K562 treated with DMSO at 1 percent for 4 hours (cell line): ENCODE measurements around the gene LRRC36. TPM values are rescaled to one million over a fixed set of nuclear protein-coding genes. Genes with fewer than 3 reads are reported as not detected.

Experiments used
- total RNA-seq: library from RNA; unstranded; fragments of 300-600 nt; gene quantifications from 2 replicates; pipeline ENCODE4 v1.2.3, GENCODE V29; 2022; ENCODE audit not compliant: insufficient read depth

LRRC36 gene, protein sequence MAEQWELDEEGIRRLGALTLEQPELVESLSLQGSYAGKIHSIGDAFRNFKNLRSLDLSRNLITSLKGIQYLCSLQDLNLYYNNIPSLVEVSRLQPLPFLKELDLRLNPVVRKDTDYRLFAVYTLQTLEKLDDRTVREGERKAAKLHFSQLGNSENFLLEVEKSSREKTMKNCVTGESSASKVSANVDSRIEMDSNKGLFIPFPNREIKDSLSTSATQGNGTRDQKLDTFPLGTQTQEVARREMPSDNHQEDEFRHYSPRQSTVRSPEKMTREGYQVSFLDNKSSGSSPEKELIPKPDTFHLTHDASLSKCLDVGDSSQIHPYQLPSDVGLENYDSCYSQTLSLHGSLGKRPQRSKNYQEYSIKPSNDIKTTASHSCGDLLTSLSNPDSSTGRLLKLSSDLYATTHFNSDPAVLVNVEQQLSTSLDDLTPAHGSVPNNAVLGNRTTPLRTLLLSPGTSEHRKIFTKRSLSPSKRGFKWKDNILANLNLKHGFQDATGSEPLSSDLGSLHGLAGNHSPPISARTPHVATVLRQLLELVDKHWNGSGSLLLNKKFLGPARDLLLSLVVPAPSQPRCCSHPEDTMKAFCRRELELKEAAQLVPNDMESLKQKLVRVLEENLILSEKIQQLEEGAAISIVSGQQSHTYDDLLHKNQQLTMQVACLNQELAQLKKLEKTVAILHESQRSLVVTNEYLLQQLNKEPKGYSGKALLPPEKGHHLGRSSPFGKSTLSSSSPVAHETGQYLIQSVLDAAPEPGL
- 0.30 TPM in 1 of 2 replicates, not detected in the other for total RNA-seq

DNA sequence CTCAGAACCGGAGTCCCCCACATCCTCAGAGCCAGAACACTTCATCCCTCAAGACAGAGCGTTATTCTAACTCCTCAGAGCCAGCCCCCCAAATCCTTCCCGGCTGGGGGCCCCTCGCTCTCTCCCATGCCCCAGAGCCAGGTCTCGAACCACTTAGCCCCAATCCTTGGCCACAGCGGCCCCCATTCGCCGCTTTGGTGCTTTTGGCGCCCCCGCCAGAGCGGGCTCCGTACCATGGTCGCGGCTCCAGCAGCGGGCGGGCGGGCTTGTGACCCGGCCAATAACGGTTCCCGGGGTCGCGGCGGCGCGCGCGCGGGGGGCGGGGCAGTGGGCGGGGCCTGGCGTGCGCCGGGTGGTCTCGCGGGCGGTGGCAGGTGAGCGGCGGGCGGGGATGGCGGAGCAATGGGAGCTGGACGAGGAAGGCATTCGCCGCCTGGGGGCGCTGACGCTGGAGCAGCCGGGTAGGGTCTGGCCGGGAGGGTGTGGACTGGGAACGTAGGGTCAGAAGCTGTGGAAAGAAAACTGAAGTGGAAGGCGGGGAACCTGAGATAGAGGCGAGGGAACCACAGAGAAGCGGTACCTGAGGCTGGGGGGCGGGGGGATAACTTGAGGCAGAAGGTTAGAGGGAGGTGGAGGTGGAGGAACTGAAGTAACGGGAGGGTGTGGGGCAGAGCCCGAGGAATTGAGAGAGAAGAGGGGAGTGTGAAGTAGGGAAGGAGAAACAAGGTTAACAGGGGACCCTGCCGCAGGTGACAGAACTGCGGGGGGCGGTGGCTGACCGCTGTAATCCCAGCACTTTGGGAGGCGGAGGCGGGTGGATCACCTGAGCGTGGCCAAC, at the start of gene LRRC36, which contains the start of gene KCTD19:
Gene LRRC36 (plus strand): TSS at position 344 of the 838 bp plus-strand sequence. CDS start 48 bp downstream, at position 392.
Gene KCTD19 (minus strand): TSS at position 270 of the 838 bp plus-strand sequence. CDS start 34 bp downstream, at position 236.

DNA sequence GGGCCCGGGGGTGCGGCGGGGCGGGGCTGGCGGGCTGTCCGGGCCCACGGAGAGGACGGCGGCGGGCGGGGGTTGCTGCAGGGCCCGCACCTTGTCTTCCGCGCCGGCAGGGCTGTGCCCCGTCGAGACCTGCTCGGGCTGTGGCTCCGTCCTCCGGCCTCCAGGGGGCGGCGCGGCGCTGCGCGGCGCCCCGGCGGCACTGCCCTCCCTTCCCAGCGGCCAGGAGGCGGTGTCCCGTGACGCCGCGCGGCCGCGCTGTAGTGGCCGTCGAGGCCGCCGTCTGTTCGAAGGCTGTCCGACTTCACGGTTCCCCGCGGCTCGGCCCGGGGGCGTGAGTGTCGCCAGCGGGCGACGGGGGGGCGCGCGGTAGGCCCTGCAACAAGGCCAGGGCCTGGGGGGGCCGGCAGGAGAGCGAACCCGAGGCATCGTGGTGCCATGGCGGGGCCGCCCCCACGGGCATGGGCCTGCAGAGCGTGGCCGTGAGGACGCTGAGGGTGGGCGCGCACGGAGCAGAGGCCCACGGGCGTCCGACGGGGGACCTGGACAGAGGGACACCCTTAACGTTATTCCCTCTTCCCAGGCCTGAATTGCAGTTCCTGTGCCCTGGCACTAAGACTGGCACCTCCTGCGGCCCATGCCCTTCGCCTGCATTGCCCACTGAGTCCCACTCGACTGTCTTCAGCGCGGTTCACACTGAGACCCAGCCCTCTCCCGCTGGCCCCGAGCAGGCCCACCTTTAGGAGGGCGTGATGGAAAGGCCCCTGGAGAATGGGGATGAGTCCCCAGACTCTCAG, 47.1 kb upstream of the LRRC36 start, which contains the start of gene PLEKHG4:
Gene PLEKHG4 (plus strand): TSS at position 237 of the 794 bp plus-strand sequence. CDS start 513 bp downstream, at position 750.

DNA sequence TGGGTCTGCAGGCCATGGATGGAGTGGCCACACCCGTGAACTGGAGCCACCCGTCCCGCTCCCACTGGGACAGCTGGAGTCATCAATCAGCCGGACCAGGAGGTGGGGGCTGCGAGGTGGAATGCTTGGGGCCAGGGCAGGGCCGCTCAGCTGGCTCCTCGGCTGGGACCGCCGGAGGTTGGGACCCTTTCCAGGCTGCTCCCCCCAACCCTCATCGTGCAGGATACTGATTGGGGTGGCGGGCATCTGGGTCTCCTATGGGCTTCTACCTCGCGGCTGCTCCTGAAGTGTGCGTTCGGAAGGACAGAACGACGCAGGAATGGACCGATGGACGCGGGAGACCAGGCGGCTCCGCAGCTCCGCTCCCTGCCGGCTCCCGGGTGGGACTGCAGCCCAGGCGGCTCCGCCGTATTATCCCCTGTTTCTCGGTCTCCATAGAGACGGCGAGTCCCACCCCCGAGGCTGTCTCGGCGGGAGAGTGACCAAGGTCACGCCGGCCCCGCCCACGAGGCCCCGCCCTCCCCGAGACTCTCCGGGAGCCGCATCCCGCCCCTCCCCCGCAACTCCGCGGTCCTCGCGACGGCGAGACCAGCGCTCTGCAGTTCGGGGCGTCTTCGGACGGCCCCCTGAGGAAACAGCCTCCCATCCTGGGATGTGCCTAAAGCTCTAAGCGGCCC, 66.6 kb downstream of the LRRC36 start, which contains the start of gene TPPP3:
Gene TPPP3 (minus strand): TSS at position 388 of the 677 bp plus-strand sequence. CDS start 2,387 bp downstream, outside the sequence.

DNA sequence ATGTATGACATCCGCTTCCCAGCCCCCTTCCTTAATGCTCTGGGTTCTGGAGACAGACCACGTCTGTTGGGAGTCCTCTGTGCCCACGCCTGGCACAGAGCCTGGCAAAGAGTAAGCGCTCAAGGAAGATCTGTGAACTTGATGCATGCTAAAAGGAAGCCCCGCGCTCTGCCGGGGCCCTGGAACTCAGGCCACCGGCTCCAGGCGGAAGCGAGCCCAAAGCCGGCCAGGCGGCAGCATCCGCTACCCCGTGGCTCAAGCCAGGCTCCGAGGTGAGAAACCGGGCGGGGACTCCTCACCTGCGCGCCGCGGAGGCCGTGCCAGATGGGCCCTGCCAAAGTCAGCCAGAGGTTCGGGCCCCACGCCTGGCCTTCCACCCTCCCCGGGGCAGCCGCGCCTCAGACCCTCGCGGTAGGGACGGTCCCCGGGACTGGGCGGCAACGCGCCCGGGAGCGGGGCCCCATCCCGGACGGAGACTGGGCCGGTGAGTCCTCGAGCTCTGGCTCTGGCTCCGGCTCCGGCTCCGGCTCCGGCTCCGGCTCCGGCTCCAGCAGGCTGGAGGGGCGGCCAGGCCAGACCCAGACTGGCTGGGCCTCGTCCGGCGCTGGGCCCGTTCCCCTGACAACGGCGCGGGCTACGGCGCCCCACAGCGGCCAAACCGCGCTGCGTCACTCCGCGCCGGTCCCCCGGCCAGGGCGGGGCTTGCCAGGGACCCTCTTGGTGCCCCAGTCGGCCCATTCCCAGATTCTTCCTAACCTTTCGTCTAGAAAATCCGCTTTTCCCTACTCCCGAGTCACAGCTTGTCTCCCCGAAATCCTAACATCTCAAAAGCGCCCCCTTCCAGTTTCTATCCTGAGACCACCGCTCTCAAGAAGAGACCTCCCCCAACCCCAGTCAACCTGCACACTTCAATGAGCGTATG, 89.5 kb downstream of the LRRC36 start, which contains the start of gene ZDHHC1:
Gene ZDHHC1 (minus strand): TSS at position 606 of the 922 bp plus-strand sequence. CDS start 8,702 bp downstream, outside the sequence.

DNA sequence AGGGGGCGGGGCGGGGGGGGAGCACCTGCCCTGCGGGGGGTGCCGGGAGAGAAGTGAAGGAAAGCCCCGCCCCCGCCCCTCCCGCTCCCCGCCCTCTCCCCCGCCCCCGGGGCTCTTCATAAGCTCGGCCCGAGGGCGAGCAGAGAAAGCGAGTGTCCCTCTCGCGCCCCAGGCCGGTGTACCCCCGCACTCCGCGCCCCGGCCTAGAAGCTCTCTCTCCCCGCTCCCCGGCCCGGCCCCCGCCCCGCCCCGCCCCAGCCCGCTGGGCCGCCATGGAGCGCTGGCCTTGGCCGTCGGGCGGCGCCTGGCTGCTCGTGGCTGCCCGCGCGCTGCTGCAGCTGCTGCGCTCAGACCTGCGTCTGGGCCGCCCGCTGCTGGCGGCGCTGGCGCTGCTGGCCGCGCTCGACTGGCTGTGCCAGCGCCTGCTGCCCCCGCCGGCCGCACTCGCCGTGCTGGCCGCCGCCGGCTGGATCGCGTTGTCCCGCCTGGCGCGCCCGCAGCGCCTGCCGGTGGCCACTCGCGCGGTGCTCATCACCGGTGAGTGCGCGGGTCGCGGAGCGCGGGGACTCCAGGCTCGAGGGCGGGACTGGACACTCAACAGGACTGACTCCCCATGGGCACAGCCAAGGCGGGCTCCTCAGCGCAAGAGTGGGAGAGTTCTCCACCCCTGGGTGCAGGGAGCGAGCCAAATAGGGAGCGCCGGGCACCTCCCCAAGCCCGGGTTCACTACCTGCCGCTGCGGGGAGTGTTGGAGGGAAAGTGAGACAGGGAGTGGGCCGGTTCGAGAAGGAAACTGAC, 104.6 kb downstream of the LRRC36 start, which contains the start of gene HSD11B2:
Gene HSD11B2 (plus strand): TSS at position 145 of the 798 bp plus-strand sequence. CDS start 128 bp downstream, at position 273.

Other genes with a start within 250 kb of the LRRC36 start
- 9.2 and 13.9 TPM in 2 replicates for gene PHAF1, start 216.9 kb upstream of the LRRC36 start, total RNA-seq
- gene B3GNT9, start 175.8 kb upstream of the LRRC36 start, total RNA-seq: 3.7 and 5.6 TPM in 2 replicates
- gene TRADD, start 166.9 kb upstream of the LRRC36 start, total RNA-seq: 28.0 and 33.7 TPM in 2 replicates
- 9.0 and 16.6 TPM in 2 replicates for gene FBXL8, start 166.9 kb upstream of the LRRC36 start, total RNA-seq
- gene HSF4, start 162.1 kb upstream of the LRRC36 start, total RNA-seq: 14.8 and 26.3 TPM in 2 replicates
- gene NOL3, start 156.3 kb upstream of the LRRC36 start, total RNA-seq: 15.7 and 20.6 TPM in 2 replicates
- 16.8 and 24.9 TPM in 2 replicates for gene MATCAP1, start 142.9 kb upstream of the LRRC36 start, total RNA-seq
- not detected in 2 replicates for gene EXOC3L1, start 136.7 kb upstream of the LRRC36 start, total RNA-seq
- 82.7 and 87.6 TPM in 2 replicates for gene E2F4, start 134.7 kb upstream of the LRRC36 start, total RNA-seq
- 1.6 and 4.3 TPM in 2 replicates for gene ELMO3, start 127.7 kb upstream of the LRRC36 start, total RNA-seq
- 57.9 and 64.8 TPM in 2 replicates for gene TMEM208, start 99.7 kb upstream of the LRRC36 start, total RNA-seq
- 45.2 and 50.9 TPM in 2 replicates for gene FHOD1, start 79.3 kb upstream of the LRRC36 start, total RNA-seq
- 1.8 and 2.0 TPM in 2 replicates for gene SLC9A5, start 77.8 kb upstream of the LRRC36 start, total RNA-seq
- 29.4 and 39.8 TPM in 2 replicates for gene PLEKHG4, start 47.3 kb upstream of the LRRC36 start, total RNA-seq
- 0.15 TPM in 1 of 2 replicates, not detected in the other for gene KCTD19, start 74 bp upstream of the LRRC36 start, total RNA-seq
- not detected in 2 replicates for gene TPPP3, start 66.7 kb downstream of the LRRC36 start, total RNA-seq
- gene ZDHHC1, start 89.7 kb downstream of the LRRC36 start, total RNA-seq: not detected in 2 replicates
- gene HSD11B2, start 104.3 kb downstream of the LRRC36 start, total RNA-seq: not detected in 2 replicates
- 148 and 171 TPM in 2 replicates for gene ATP6V0D1, start 154.3 kb downstream of the LRRC36 start, total RNA-seq
- gene AGRP, start 156.7 kb downstream of the LRRC36 start, total RNA-seq: not detected in 2 replicates
- gene RIPOR1, start 202.0 kb downstream of the LRRC36 start, total RNA-seq: 13.2 and 15.5 TPM in 2 replicates
- gene CTCF, start 235.7 kb downstream of the LRRC36 start, total RNA-seq: 25.4 and 34.1 TPM in 2 replicates